EL (cell line): ENCODE data around the gene HSPA2.
A peak's percentile ranks its signal among the peaks of the same experiment; 100 is the strongest.

Experiments
- DNase-seq: peaks from one replicate; pipeline ENCODE4 v3.0.0-alpha.2; 2016

HSPA2 gene

DNA sequence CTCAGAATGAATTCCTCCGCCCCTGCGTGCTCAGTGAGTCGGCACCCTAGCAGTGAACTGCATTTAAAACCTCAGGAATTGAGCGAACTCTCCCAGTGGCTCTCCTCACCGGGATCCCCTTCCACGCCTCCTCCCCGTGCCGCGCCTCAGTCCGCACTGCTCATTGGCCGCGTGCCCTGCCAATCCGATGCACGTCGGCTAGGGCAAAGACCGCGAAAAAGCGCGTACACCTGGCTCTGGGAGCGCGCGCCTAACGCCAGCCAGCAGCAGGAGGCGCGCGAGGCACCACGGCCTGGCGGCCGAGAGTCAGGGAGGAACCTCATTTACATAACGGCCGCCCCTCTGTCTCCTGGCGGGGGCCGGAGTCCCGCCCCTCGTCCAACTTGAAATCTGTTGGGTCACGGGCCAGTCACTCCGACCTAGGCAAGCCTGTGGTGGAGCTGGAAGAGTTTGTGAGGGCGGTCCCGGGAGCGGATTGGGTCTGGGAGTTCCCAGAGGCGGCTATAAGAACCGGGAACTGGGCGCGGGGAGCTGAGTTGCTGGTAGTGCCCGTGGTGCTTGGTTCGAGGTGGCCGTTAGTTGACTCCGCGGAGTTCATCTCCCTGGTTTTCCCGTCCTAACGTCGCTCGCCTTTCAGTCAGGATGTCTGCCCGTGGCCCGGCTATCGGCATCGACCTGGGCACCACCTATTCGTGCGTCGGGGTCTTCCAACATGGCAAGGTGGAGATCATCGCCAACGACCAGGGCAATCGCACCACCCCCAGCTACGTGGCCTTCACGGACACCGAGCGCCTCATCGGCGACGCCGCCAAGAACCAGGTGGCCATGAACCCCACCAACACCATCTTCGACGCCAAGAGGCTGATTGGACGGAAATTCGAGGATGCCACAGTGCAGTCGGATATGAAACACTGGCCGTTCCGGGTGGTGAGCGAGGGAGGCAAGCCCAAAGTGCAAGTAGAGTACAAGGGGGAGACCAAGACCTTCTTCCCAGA lies at the start of gene HSPA2:
HSPA2 (plus strand) TSS at position 534 of the 995 bp plus-strand sequence; CDS start at position 643, 109 bp downstream.
- peak; percentile 100 for DNase-seq

DNA sequence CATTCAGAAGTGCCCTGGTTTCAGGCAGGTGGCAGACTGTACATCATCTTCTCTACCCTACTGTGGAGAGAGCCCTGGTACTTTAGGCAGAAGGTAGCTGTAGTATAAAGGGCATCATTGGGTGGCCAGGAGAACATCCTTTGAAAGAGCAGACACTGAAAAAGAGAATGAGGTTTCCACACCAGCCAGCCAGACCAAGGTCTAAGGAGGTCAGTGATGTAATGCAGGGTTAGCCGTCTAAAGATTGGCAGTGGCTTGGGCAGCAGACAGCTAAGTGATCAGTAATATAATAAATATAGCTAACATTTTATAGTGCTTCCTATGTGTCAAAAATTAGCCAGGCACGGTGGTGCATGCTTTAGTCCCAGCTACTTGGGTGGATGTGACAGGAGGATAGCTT lies 48.9 kb upstream of the HSPA2 start:
- DNase-seq = no peak

DNA sequence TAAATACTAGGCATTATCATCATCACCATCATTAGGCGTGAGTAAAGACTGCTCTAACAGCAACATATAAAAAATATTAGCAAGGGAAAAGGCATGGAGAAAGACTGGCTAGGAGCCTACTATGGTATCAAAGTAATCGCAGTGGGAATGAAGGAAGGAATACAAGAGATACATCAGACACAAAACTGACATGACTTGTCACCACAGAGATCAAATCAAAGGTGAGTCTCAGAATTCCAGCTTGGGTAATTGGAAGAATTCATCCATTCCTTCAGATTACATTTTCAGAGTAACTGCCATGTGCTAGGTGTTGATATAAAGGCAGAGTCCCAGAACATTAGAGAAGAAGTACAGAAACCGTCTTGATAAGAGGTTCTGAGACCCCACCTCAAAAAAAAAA lies 47.1 kb upstream of the HSPA2 start:
- DNase-seq = no peak

DNA sequence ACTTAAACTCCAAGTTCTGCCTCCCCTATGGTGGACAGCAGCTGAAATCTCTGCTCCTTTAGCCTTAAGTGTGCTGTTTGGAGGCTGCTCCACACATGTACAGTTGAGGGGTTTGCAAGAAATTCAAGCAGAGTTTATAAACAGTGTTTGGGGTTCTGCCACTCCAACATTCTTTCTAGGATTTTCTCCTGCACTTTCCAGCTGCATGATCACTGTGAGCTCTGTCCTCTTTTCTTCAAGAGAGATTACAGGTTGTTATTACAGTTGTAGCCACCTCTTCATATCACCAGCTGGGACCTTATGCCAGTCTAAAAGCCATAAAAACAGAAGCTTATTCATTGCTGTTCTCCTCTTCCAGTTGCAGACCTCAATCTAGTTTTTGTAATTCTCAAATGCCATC lies 45.3 kb upstream of the HSPA2 start:
- no peak for DNase-seq

DNA sequence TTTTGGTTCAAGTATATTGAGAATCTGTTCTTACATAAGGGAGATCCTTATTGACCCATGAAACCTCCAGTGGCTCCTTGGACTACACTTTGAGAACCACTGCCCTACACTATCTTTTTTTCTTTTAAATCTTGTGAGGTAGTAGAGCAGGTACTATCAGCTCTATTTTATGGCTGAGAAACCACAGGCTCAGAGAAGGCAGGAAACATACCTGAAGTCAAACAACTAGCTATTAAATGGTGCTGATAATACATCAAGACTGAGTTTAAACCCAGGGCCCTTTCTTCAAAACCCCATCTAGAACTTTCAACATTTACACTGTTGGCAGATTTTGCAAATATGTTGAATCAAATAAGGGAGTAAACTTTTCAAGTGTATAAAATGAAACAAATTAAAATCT lies 43.8 kb upstream of the HSPA2 start:
- no peak for DNase-seq

DNA sequence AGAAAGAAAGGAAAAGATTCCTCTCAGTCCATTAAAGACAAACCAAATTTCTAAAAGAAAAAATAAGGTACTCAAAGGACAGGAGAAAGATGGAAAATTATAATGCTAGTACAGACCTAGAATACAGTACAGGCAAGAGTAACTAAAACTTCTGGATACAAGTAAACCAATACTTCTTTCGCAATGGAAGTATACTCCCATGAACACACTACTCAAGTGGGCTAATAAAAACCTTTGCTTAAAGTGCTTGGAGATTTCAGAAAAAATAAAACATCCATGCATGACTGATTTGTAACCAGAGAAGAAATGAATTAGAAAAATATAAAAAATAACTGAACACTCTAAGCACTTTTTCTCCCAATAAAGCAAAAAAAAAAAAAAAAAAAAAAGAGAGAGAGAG lies 40.5 kb upstream of the HSPA2 start:
- no peak for DNase-seq

DNA sequence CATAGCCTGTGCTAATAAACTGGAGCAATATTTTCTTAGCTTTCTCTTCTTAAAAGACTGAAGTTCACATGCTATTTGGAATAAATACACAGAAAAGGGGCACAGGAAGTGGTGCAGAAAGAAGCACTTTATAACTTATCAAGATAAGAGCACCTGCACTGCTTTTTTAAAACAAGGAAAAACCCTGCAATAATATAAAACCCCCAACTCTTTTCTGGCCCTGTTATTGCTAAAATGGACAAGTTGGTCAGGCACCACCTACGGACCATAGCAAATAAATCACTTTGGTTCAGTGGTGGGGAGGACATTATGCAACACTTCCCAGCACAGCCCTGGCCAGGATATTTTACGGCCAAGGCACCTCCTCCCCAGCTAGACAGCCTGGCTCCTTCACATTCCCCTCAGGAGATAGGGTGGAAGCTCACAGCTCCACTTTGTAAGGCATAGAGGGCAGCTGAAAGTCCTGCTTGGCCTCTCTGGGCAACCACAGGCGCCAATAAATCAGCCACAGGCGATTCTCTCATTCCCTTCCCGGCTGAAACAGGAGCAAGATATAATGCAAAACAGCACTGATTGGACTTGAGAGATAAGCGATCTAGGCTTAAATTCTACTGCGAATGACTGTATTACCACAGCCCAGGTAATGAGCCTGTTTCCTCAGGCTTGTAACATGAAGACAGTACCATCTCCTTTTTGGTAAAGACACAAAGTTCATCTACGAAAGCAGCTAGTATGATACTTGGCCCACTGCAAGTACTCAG lies 39.0 kb upstream of the HSPA2 start:
- DNase-seq = peak; percentile 89

DNA sequence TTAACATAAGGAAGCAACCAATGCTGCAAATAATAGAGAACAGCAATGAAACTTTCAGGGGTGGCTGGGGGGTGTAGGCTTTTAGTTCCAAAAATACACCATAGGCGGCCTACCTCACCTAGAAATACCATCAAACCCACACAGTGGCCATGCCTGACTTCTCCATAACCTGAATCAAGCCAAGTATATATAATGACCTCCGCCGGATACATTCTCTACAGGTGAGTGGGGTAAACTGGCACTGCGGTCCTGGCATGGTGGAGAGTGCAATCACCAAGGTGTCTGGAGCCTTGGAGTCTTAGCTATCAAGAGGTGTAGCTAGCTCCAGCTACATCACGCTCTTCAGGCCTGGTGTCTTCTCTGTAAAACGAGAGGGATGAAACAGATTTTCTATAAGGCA lies 38.1 kb upstream of the HSPA2 start:
- DNase-seq = no peak

DNA sequence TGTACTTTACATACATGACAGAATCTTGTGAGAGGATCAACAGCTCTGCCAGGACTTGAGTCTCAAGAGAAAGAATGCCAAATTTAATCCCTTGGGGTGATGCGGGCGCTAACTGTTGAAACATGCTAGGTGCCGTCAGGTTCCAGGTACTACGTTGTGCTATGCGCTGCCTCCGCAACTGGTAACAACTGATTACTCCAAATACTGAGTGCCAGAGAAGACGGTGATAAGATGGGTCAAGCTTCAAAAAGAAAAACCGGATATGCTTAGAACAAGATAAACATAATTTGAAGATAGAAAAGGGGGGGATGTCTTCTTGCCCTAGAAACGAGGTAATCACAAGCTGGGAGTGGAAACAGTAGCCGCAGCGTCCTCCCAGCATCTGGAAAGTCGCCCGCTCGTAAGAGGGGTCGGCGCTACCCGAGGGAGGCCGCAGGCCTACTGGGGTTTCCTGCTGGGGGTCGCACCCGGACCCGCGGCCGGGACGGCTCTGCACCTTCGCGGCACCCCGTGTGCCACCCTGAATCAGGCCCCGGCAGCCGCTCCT lies 37.6 kb upstream of the HSPA2 start:
- no peak for DNase-seq

DNA sequence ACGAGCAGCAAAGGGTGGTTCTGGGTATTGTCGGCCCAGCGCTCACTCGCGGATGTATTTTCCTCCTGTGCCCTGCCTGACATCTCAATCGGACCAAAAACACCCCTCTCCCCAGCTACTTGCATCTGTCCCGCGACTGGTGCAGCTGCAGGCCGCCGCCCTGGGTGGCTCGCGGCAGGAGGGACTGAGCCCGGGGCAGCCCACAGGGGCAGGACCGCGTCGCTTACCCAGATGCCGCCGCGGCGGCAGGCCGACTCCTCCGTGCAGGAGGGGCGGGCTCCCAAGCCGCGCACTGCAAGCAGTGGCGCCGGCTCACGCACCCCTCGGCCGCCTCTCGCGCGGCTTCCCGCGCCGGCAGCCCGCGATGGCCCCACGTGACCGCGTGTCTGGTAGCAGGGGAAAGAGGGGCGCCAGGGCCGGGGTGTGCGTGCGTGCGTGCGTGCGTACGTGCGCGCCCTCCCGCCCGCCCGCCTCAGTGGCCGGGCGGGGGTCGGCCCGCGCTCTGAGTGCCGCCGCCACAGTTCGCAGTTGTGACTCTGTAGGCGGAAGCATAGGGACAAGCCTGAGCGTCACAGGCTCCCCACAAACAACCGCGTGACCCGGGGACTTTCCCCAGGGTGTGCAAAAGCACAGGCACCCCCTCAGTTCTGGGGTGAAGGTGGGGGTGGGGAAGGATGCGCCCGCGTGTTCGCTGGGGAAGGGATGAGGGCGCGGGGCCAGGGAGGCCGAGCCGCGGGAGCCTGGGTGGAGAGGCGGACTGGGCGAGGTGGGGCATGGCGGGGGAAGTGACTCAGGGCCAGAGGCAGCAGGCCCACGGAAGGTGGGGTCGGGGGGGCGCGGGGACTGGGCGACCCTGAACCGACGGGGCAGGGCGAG lies 36.9 kb upstream of the HSPA2 start, which contains the start of gene ZBTB25:
ZBTB25 (minus strand) TSS at position 405 of the 876 bp plus-strand sequence. CDS start 13,305 bp downstream, outside the sequence.
- peak; percentile 96 for DNase-seq

DNA sequence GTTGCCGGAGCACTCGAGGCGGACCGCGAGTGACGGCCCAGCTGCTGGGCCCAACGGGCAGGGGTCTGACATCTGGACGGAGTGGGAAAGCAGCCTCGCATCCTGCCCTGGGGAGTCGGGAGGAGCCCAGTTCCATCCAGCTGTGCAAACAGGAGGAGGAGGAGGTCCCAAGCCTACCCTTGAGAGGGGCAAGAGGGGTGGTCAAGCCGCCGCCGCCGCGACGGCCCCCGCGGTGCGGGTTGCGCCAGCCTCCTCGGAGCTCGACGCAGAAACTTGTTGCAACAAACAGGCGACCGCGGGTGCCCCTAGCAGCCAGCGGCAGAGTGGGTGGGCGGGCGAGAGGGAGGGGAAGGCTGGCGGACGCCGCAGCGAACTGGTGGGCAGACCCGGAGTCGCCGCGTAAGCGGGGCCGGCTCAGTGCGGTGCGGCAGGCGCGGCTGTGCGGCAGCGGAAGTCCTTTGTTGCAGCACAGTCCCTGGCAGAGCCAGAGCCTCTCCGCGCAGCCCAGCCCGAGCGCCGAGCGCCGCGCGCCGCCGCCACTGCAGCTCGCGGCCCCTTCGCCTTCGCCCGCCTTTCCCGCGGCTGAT lies 36.1 kb upstream of the HSPA2 start, which contains the start of gene ZBTB1:
ZBTB1 (plus strand) TSS at position 461 of the 587 bp plus-strand sequence. CDS start 16,735 bp downstream, outside the sequence.
- peak; percentile 87 for DNase-seq

DNA sequence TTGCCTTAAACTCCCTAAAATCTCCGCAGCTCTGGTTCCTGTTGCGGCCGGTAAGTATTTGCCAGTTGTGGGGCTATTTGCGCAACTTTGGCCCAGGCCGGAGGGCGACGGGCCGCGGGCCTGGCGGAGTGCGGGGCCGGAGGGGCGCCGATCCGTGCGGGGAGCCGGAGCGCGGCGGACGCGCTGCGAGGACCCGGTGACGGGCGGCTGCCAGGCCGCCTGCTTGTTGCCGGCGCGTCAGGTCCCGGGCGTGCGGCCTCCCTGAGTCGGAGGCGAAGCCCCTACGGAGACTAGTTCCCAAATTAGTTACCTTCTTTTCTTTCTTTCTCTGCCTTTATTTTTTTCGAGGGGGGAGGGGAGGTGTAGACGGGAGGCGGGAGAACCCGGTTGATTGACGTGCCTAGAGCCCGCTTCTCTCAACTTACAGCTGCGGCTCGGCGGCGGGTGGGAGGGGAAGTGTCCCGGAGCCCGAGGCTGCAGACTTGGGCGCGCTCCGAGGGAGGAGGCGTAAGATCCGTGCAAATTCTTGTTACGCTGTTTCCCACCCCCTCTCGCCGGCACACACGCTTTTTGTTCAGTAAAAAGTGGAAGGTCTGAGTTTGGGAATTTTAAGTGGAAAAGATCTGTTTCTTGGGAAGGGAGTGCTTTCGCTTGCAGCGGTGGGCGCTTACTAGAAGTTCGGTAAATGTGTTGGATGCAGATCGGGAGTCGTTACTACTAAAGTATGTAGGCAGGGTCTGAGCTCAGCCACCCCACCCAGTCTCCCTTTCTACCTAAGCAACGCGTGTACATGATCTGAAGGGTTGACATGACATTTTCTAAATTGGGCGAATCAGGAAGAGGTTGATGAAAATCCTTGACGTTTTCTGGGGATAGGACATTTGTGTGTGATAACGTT lies 35.4 kb upstream of the HSPA2 start:
- peak; percentile 90 for DNase-seq

DNA sequence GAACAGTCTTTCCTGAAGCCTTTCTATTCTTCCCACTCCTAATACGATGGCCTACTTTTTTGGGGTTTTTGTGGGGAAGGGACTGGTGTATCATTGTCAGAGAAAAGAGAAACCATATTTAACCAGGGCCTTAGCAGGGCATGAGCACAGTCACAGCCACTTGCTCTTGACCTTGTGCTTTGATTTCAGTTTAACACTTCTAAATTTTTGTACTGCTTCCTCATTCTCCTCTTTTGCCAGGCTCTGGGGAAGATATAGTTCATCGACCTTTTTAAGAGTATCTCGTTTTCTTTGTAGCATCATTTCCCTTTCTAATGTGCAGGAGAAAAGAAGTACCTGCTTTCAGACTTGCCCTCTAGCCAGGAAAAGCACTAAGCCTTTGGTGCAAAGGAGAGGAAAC lies 33.8 kb upstream of the HSPA2 start:
- DNase-seq = no peak

DNA sequence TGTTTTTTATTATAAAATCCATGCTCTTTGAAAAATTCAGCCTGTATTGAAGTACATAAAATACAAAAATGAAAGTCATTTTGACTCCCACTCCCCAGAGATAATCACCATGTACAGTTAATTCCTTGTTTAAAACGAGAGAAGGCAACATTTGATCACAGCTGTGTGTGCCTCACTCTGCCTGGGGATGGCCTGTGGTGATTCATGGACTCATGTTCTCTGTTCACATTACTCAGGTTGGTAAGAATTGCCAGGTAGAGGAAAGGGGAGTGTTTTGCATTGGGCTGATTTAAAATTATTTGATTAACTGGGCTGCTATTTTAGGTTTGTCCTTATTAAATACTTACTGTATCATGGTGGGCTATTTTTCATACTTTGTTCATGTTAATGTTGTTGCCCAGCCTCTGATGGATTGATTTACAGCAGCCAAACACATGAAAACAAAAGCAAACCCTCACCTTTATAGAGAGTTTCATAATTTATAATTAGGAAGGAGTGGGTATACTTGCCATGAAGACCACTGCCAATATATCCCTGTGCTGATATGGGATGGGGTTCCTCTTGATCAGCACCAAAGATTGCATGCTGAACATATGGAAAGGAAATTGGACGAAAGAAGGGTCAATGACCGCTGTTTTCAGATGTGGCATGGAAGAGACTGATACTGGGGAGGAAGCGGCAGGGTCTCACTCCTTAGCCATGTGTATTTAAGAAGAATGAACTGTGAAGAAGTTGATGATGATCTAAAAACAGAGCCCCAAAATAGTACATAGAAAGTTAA lies 33.0 kb upstream of the HSPA2 start:
- no peak for DNase-seq

DNA sequence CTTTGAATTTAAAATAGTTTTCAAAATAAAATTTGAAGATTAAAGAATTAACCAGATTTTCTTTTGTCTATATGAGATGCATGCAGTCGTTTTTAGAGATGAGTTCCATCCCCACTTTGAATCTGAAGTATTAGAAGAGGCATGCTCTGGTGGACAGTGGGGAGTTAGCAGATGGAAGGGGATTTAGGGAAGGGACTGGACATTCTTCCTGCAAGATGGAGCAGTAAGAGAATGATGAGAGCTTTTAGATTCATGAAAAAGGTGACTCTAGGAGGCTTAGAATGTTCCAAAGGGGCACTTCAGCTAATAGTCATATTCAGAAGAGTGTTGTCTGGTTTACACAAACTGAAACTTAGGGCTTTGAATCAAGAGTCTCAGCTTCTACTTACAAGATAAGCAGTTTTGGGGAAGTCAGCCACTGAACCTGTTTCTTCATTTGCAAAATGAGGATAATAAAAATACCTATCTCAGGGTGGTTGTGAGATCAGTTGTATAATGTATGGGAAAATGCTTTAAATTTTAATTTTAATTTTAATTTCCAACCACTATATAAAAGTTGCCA lies 32.2 kb upstream of the HSPA2 start:
- no peak for DNase-seq

DNA sequence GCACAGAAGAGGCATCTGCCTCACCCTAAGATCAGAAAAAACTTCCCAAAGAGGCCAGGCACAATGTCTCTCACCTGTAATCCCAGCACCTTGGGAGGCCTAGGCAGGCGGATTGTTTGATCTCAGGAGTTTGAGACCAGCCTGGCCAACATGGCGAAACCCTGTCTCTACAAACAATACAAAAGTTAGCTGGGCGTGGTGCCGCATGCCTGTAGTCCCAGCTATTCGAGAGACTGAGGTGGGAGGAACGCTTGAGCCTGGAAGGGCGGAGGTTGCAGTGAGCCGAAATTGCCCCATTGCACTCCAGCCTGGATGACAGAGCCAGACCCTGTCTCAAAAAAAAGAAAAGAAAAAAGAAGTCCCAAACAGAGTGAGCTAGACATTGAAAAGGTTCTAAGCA lies 31.5 kb upstream of the HSPA2 start:
- no peak for DNase-seq

DNA sequence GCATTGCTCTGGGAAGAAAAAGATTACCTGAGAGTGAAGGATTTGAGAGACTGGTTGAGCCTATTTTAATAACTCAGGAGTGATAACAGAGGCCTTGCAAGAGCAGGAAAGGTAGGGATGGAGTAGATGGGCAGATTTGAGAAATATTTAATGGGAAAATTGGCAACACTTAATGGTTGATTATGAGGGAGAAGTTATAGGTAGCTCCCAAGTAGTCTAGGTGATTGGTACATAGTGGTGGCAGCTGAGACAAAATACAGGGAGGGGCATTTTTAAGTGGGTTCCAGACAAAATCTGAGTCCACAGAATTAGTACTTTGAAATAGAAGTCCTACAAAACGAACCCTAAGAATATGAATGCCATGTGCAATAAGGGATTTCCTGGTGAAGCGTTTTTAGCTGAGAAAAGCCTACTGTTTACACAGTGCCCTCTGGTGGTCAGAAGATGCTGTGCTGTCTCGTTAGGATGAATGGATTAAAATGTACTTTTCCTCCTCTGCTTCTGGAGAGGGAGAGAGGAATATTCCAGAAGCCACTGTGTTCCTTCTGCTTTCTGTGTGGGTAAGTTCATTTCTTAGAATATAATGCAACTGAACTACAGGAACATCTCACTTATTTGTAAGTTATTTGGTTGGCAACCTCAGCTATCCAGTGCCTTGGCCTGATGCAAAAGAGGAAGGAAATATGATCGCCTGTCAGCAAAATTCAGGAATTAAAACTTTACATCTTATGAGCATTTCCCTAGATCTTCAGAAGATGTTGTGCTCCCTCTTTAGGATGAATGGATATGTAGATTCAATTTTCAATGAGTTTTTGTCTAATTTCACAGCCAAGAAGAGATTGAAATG lies 29.5 kb upstream of the HSPA2 start:
- peak; percentile 75 for DNase-seq

DNA sequence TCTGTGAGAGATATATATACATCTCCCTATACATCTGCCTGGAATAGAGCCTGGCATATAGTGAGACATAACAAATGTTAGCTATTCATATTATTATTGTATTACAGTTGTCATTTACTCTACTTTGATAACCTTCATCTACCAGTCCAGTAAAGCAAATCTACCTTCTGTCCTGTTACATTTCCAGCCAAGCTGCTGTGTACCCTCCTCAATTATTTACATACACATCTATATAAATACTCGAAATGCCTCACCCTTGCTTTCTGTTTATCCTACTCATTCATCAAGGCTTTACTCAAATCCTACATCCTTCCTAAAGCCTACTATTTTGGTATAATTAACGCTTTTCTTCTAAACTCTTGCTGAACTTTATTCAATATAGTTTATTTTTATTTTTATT lies 27.3 kb upstream of the HSPA2 start:
- DNase-seq = no peak

DNA sequence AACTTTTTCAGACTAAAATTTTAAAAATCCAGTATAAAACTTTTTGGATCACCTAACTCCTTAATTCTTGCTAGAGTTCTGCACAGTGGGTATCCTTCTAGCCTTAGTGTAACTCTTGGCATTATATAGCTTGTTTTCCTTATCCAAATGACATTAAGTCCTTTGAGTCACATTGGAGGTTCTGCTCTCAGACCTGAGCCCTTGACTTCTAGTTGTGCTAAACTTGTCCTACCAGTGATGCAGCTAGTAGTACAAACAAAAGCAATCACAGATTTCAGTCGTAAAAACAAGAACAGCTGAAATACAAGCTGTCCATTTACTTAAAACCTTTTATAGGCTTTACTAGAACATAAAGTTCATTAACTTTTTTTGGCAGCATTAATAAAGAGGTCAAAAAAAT lies 25.5 kb upstream of the HSPA2 start:
- no peak for DNase-seq
